Left lung (tissue), 10 donors: ENCODE data around the gene CCDC6. TPM values are rescaled to one million over a fixed set of nuclear protein-coding genes. Genes with fewer than 3 reads are reported as not detected.
"Not testable (repeated sequence)": the region's sequence is repeated elsewhere in the genome, so short reads cannot be mapped to it uniquely, and the experiment has no call there.

Experiments
- ATAC-seq: fragments of 200-7000 bp; cut with Tn5 transposase; one replicate; pipeline ENCODE4 v1.9.1; 2020; ENCODE audit warnings: moderate library complexity
- DNase-seq, 4 donors: peaks; one replicate each; pipeline ENCODE4 v3.0.0-alpha.2; 2013 to 2020
- H3K27ac ChIP-seq, 2 donors: fragments of 200-600 bp; sonication (generic) in 1 of 2; one replicate each; pipeline versions ENCODE4 v1.5.0 to v1.8.0; 2020 to 2021
- H3K27me3 ChIP-seq, 2 donors: fragments of 200-600 bp; sonication (generic) in 1 of 2; one replicate each; pipeline versions ENCODE4 v1.5.0 to v1.8.0; 2020 to 2021
- H3K36me3 ChIP-seq, 2 donors: fragments of 200-600 bp; sonication (generic) in 1 of 2; one replicate each; pipeline versions ENCODE4 v1.5.0 to v1.8.0; 2020 to 2021
- H3K4me1 ChIP-seq, 2 donors: fragments of 200-600 bp; one replicate each; pipeline ENCODE4 v1.8.0; 2021
- H3K4me3 ChIP-seq, 2 donors: fragments of 200-600 bp; sonication (generic) in 1 of 2; one replicate each; pipeline versions ENCODE4 v1.5.0 to v1.8.0; 2020 to 2021; ENCODE audit warnings: mild to moderate bottlenecking in 1 of 2
- H3K9me3 ChIP-seq, 2 donors: fragments of 200-600 bp; sonication (generic) in 1 of 2; one replicate each; pipeline versions ENCODE4 v1.5.0 to v1.8.0; 2020 to 2021
- CTCF ChIP-seq, 2 donors: fragments of 200-600 bp; sonication (generic) in 1 of 2; IDR thresholded peaks; one replicate each; pipeline versions ENCODE4 v1.5.0 to v1.8.0; 2021; ENCODE audit warnings: antibody characterized with exemption in 2 of 2
- intact Hi-C, 2 donors: fragments of 100-400 bp; cut with DNase I; formaldehyde crosslinking; loops; one replicate each; pipeline versions ENCODE4 v1.11.2 to v1.14.2; 2022
- polyA plus RNA-seq, 6 donors: library from polyadenylated mRNA; unstranded; fragments of 120-200 nt; gene quantifications; one replicate each; pipeline ENCODE4 v1.2.1, GENCODE V29; 2013; ENCODE audit not compliant: insufficient read length in 6 of 6
- total RNA-seq, 2 donors: library from RNA; stranded (reverse); fragmentation: NEBNext Ultra II Directional; extraction: Animal tissue kit (Norgen Biotek cat#: 25700); gene quantifications; one replicate each; pipeline ENCODE4 v1.2.1, GENCODE V29; 2021
- donor health status: DM: no; HTN: yes; CAD: no.
- donor health status: DM: no; HTN: no; CAD: no.

CCDC6 gene
- total and polyA plus RNA-seq, 8 donors: 32.1 to 76.6 (median 44.4) TPM

GRCh38 chr10:59801171-59801570 is 105.2 kb downstream of the CCDC6 start:
- H3K4me3 ChIP-seq: no peak overlapping the region
- ATAC-seq: peak; percentile 43
- H3K36me3 ChIP-seq: peaks cover 0 to 65% of the 10 kb centered on the region in 2 donors
- H3K9me3 ChIP-seq: no peaks in the 10 kb centered on the region
- H3K27me3 ChIP-seq: no peaks in the 10 kb centered on the region
- H3K4me1 ChIP-seq: no peaks in the 10 kb centered on the region
- intact Hi-C loops: no loop called here
- no peak overlapping the region for H3K27ac ChIP-seq
- TF ChIP-seq CTCF (IDR thresholded peaks at IDR 0.05): no peak
- no peak for DNase-seq

GRCh38 chr10:59799421-59799820 is 106.9 kb downstream of the CCDC6 start:
- Histone ChIP-seq H3K9me3 (no peaks in the 10 kb centered on the region), H3K4me3 (no peak overlapping the region), H3K4me1 (no peaks in the 10 kb centered on the region), H3K27me3 (no peaks in the 10 kb centered on the region), H3K36me3 (peaks cover 0 to 60% of the 10 kb centered on the region in 2 donors), H3K27ac (no peak overlapping the region)
- ATAC-seq (no peak), DNase-seq (no peak)
- intact Hi-C loops: no loop called here
- no peak for TF ChIP-seq CTCF (IDR thresholded peaks at IDR 0.05)

GRCh38 chr10:59793919-59794318 is 112.4 kb downstream of the CCDC6 start:
- H3K36me3 ChIP-seq: peaks cover 4 to 68% of the 10 kb centered on the region in 2 donors

GRCh38 chr10:59792812-59793211 is 113.5 kb downstream of the CCDC6 start:
- intact Hi-C loops: no loop called here
- ATAC-seq: no peak
- H3K4me1 ChIP-seq: no peaks in the 10 kb centered on the region
- no peaks in the 10 kb centered on the region for H3K9me3 ChIP-seq
- no peak overlapping the region for H3K27ac ChIP-seq
- TF ChIP-seq CTCF (IDR thresholded peaks at IDR 0.05): no peak
- peak in 1 of 4 donors; percentile 61 for DNase-seq
- H3K4me3 ChIP-seq: no peak overlapping the region
- H3K36me3 ChIP-seq: peaks cover 4 to 61% of the 10 kb centered on the region in 2 donors
- no peaks in the 10 kb centered on the region for H3K27me3 ChIP-seq

More at GRCh38 chr10:59793919-59794318, 112.4 kb downstream of the CCDC6 start:
- Histone ChIP-seq H3K27me3 (no peaks in the 10 kb centered on the region), H3K27ac (no peak overlapping the region), H3K9me3 (no peaks in the 10 kb centered on the region), H3K4me1 (no peaks in the 10 kb centered on the region), H3K4me3 (no peak overlapping the region)
- ATAC-seq (no peak), DNase-seq (no peak)
- intact Hi-C loops: no loop called here
- no peak for TF ChIP-seq CTCF (IDR thresholded peaks at IDR 0.05)

- intact Hi-C loops: no loop called here
- Histone ChIP-seq H3K36me3 (peaks cover 4 to 56% of the 10 kb centered on the region in 2 donors), H3K4me1 (no peaks in the 10 kb centered on the region), H3K9me3 (no peaks in the 10 kb centered on the region), H3K27ac (no peak overlapping the region), H3K4me3 (no peak overlapping the region), H3K27me3 (no peaks in the 10 kb centered on the region)
- ATAC-seq (no peak), DNase-seq (no peak)
- TF ChIP-seq CTCF (IDR thresholded peaks at IDR 0.05): no peak
These were observed 114.8 kb downstream of the CCDC6 start for GRCh38 chr10:59791601-59792000.

- H3K4me1 ChIP-seq, H3K27me3 ChIP-seq, DNase-seq, ATAC-seq, H3K27ac ChIP-seq, intact Hi-C loops, H3K9me3 ChIP-seq, H3K4me3 ChIP-seq: not testable (repeated sequence)
- peaks cover 4 to 46% of the 10 kb centered on the region in 2 donors for H3K36me3 ChIP-seq
These were observed 116.3 kb downstream of the CCDC6 start for GRCh38 chr10:59790080-59790479.

- H3K27me3 ChIP-seq, H3K9me3 ChIP-seq, ATAC-seq, DNase-seq, H3K4me1 ChIP-seq, intact Hi-C loops, H3K4me3 ChIP-seq, H3K27ac ChIP-seq: not testable (repeated sequence)
- peaks cover 4 to 35% of the 10 kb centered on the region in 2 donors for H3K36me3 ChIP-seq
These were observed 117.4 kb downstream of the CCDC6 start for GRCh38 chr10:59788914-59789313.

- ATAC-seq, H3K4me1 ChIP-seq, H3K4me3 ChIP-seq, H3K9me3 ChIP-seq, intact Hi-C loops, H3K27ac ChIP-seq, H3K27me3 ChIP-seq, DNase-seq: not testable (repeated sequence)
- H3K36me3 ChIP-seq: peaks cover 0 to 17% of the 10 kb centered on the region in 2 donors
These were observed 119.3 kb downstream of the CCDC6 start for GRCh38 chr10:59787032-59787431.

GRCh38 chr10:59785476-59785875 is 120.9 kb downstream of the CCDC6 start:
- H3K9me3 ChIP-seq, H3K4me3 ChIP-seq, intact Hi-C loops, H3K27me3 ChIP-seq, H3K36me3 ChIP-seq, DNase-seq, H3K4me1 ChIP-seq, ATAC-seq, H3K27ac ChIP-seq: not testable (repeated sequence)
